Pancreas (tissue), 10 donors: ENCODE measurements around the gene IGDCC3. TPM values are rescaled to one million over a fixed set of nuclear protein-coding genes. Genes with fewer than 3 reads are reported as not detected.

Experiments
- ATAC-seq, 4 donors: fragments of 200-7000 bp; cut with Tn5 transposase; one replicate each; pipeline versions ENCODE4 v1.8.0 to v1.9.1; 2020; ENCODE audit warnings: mild to moderate bottlenecking in 4 of 4, moderate library complexity in 4 of 4
- DNase-seq, 6 donors: peaks; one replicate each; pipeline ENCODE4 v3.0.0-alpha.2; 2020
- FAIRE-seq: peaks from 2 replicates; lab custom pipeline; 2012; peaks lifted over from hg19 to GRCh38; lab: Jason Lieb, UNC
- H3K27ac ChIP-seq, 4 donors: fragments of 200-600 bp; sonication (generic); 1 replicate in 3 of 4; 2 replicates in 1 of 4; pipeline versions ENCODE4 v1.5.0 to v1.8.0; 2020
- H3K27me3 ChIP-seq, 4 donors: fragments of 200-600 bp; one replicate each; pipeline ENCODE4 v1.8.0; 2021
- H3K36me3 ChIP-seq, 3 donors: fragments of 200-600 bp; sonication (generic) in 1 of 3; one replicate each; pipeline versions ENCODE4 v1.5.0 to v1.8.0; 2020 to 2021
- H3K4me1 ChIP-seq, 3 donors: fragments of 200-600 bp; one replicate each; pipeline ENCODE4 v1.8.0; 2021
- H3K4me3 ChIP-seq, 4 donors: fragments of 200-600 bp; sonication (generic) in 2 of 4; one replicate each; pipeline versions ENCODE4 v1.5.0 to v1.8.0; 2020 to 2021
- H3K9me3 ChIP-seq, 4 donors: fragments of 200-600 bp; one replicate each; pipeline ENCODE4 v1.8.0; 2021
- WGBS, 2 donors: extraction: QIAGEN DNeasy Blood & Tissue Kit; methylation state at CpG; one replicate each; pipeline ENCODE4 v1.1.7; 2013; 5-methylcytosine and 5-hydroxymethylcytosine counted together
- intact Hi-C, 3 donors: fragments of 100-400 bp; cut with DNase I; formaldehyde crosslinking; loops; one replicate each; pipeline versions ENCODE4 v1.11.1 to v1.14.2; 2022
- polyA plus RNA-seq, 2 donors: library from polyadenylated mRNA; stranded (reverse); fragments of 200-250 nt; gene quantifications; one replicate each; pipeline ENCODE4 v1.2.3, GENCODE V29; 2013
- total RNA-seq, 6 donors: library from RNA; stranded (reverse); fragmentation: NEBNext Ultra II Directional in 4 of 6; extraction: Animal tissue kit (Norgen Biotek cat#: 25700) in 4 of 6; gene quantifications; one replicate each; pipeline versions ENCODE4 v1.2.1 to v1.2.4, GENCODE V29; 2021 to 2023
- TF ChIP-seq, protein P1 (sequence below), 4 donors: fragments of 200-600 bp; sonication (generic) in 3 of 4; IDR thresholded peaks; one replicate each; pipeline versions ENCODE4 v1.5.0 to v1.8.0; 2021; ENCODE audit warnings: antibody characterized with exemption in 4 of 4
- donor health status: healthy with polysubstance abuse.
- donor health status: DM: no; HTN: no; CAD: no; lungs with moderate emphysema.
- donor health status: DM: no; HTN: no; CAD: no.
- donor health status: control.
- donor health status: control.
- donor health status: Bipolar disorder and iron deficiency.
- donor health status: DM: yes; HTN: yes; CAD: no.
- donor health status: DM: no; HTN: no; CAD: no.
- donor health status: DM: no; HTN: no; CAD: no.
- donor health status: DM: yes; HTN: yes; CAD: no.

The IGDCC3 gene
- total and polyA plus RNA-seq, 8 donors = 0.32 TPM; not detected in 7

DNA sequence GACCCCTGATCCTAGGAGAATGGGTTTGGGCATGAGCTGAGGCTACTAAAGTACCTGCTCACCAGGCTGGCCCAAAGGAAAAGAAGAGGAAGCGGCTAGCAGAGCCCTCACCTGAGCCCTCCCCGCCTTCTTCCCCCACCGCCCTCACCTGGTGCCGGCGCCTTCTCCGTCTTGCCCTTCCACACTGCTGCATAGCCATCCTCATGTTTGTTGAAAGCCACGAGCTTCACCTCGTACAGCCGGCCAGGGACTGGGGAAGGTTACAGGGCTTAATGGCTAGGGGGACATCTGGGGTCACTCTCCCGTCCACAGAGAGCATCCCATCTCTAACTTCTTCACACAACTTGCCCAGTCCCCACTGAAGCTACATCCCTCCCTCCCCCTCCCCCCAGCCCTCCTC lies 13.9 kb upstream of the IGDCC3 start:
- no peaks in the 10 kb centered on the region for H3K4me1 ChIP-seq

DNA sequence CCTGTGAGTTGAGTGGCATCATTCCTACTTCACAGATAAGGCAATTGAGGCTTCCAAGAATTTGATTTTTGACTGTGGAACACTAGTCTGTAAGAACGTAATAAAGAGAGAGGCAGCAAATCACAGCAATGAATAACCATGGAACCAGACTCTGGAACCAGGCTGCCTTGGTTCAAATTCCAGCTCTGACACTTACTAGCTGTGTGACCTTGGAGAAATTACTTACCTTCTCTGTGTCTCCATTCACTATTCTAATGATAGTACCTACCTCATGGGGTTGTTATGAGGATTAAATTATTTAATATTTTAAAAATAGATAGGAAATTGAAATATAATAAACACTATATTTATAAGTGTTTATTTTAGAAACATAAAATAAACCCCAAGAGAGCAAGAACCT lies 12.6 kb upstream of the IGDCC3 start:
- TF ChIP-seq, protein P1, sequence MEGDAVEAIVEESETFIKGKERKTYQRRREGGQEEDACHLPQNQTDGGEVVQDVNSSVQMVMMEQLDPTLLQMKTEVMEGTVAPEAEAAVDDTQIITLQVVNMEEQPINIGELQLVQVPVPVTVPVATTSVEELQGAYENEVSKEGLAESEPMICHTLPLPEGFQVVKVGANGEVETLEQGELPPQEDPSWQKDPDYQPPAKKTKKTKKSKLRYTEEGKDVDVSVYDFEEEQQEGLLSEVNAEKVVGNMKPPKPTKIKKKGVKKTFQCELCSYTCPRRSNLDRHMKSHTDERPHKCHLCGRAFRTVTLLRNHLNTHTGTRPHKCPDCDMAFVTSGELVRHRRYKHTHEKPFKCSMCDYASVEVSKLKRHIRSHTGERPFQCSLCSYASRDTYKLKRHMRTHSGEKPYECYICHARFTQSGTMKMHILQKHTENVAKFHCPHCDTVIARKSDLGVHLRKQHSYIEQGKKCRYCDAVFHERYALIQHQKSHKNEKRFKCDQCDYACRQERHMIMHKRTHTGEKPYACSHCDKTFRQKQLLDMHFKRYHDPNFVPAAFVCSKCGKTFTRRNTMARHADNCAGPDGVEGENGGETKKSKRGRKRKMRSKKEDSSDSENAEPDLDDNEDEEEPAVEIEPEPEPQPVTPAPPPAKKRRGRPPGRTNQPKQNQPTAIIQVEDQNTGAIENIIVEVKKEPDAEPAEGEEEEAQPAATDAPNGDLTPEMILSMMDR (IDR thresholded peaks at IDR 0.05) = no peak
- no peaks in the 10 kb centered on the region for H3K9me3 ChIP-seq
- FAIRE-seq (no peak), ATAC-seq (no peak), DNase-seq (no peak)
- H3K4me1 ChIP-seq = no peaks in the 10 kb centered on the region
- intact Hi-C loops = no loop called here
- no peaks in the 10 kb centered on the region for H3K27me3 ChIP-seq
- H3K4me3 ChIP-seq = no peak overlapping the region
- H3K36me3 ChIP-seq = no peaks in the 10 kb centered on the region
- 64 to 83% methylated on average over 1 of the region's 1 CpG for WGBS, 2 donors
- no peak overlapping the region for H3K27ac ChIP-seq

More for the DNA sequence above, 13.9 kb upstream of the IGDCC3 start:
- TF ChIP-seq, protein P1 (IDR thresholded peaks at IDR 0.05) = no peak
- Histone ChIP-seq H3K36me3 (no peaks in the 10 kb centered on the region), H3K4me3 (no peak overlapping the region), H3K27ac (no peak overlapping the region), H3K9me3 (no peaks in the 10 kb centered on the region), H3K27me3 (no peaks in the 10 kb centered on the region)
- no peak for DNase-seq
- no peak for FAIRE-seq
- intact Hi-C loops = no loop called here
- WGBS, 2 donors = 89 to 92% methylated on average over 10 of the region's 10 CpGs
- no peak for ATAC-seq

DNA sequence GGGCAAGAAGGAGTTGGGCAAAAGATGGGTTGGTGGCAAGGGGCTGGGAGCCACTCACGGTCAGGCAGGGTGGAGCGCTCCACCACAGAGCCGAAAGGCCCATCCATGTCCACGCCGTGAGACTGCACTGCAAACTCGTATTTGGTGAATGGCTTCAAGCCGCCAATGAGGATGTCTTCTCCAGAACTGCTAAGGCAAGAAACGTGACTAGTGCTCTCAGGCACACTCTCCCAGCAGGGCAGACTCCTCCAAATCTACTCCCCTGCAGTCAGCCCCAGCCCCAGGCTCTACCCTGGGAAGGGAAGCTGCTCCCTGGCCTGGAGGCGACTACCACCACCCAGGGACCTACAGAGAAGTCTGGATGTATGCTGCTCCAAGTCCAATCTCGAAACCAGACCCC lies 11.4 kb upstream of the IGDCC3 start:
- ATAC-seq (no peak), DNase-seq (no peak), FAIRE-seq (no peak)
- Histone ChIP-seq H3K4me3 (no peak overlapping the region), H3K36me3 (no peaks in the 10 kb centered on the region), H3K27ac (no peak overlapping the region), H3K27me3 (no peaks in the 10 kb centered on the region), H3K4me1 (no peaks in the 10 kb centered on the region), H3K9me3 (no peaks in the 10 kb centered on the region)
- TF ChIP-seq, protein P1 (IDR thresholded peaks at IDR 0.05) = no peak
- intact Hi-C loops = loop anchor here in 2 of 3 donors (5.0 to 10.0 kb wide), 2 partner anchors 72 to 74 kb away; no protein-coding TSS in a partner anchor
- WGBS, 2 donors = 80 to 89% methylated on average over 10 of the region's 10 CpGs

DNA sequence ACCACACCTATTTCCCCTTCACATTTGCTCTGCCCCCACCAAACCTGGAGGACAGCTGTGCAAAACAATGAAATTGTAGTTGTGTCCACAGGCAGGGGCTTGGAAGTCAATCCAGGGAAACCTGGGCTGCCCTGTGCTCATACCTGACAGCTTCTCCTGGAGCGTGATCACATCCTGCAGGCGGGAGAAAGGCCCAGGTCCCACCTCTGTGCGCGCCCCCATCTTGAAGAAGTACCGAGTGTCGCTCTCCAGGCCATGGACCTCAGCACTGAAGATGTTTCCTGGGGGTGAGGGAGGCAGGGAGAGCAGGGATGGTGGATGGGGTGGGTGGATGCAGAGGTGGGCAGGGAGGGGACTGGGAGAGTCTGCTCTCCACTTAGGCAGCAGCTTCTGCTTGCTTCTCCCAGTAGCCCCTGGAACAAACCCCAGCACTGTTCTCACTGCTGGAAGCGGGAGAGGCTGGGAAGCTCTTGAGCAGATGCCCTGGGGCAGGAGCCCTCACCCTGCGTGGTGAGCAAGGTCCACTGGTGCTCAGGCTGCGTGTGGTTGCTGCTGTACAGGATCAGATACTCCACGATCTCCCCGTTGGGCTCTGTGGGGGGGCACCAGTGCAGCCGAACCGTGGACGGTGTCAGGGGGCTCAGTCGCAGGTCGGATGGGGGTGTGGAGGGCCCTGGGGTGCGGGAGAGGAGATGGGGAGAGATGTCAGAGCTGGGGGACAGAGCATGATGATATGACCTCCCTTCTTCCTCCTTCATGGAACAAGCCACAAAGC lies 10.7 kb upstream of the IGDCC3 start:
- no peaks in the 10 kb centered on the region for H3K36me3 ChIP-seq
- H3K9me3 ChIP-seq = no peaks in the 10 kb centered on the region
- no peaks in the 10 kb centered on the region for H3K4me1 ChIP-seq
- H3K27me3 ChIP-seq = no peaks in the 10 kb centered on the region
- intact Hi-C loops = loop anchor here in 2 of 3 donors (5.0 to 10.0 kb wide), 2 partner anchors 71 to 74 kb away; no protein-coding TSS in a partner anchor
- no peak overlapping the region for H3K27ac ChIP-seq
- WGBS, 2 donors = 76 to 85% methylated on average over 17 of the region's 17 CpGs
- FAIRE-seq (no peak), DNase-seq (no peak), ATAC-seq (no peak)
- TF ChIP-seq, protein P1 (IDR thresholded peaks at IDR 0.05) = no peak
- H3K4me3 ChIP-seq = no peak overlapping the region

DNA sequence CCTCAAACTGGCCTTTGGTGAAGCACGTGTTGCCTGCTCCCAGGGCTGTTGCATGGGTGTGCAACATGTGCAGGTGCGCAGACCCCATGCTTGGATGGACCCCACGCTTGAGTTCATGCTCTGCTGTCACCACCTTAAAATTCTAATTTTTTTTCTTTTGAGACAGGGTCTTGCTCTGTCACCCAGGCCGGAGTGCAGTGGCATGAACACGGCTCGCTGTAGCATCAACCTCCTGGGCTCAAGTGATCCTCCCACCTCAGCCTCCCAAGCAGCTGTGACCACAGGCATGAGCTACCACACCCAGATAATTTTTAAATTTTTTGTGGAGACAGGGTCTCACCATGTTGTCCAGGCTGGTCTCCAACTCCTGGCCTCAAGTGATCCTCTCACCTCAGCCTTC lies 9.1 kb upstream of the IGDCC3 start:
- Histone ChIP-seq H3K4me3 (no peak overlapping the region), H3K27ac (no peak overlapping the region), H3K27me3 (no peaks in the 10 kb centered on the region), H3K36me3 (no peaks in the 10 kb centered on the region), H3K4me1 (no peaks in the 10 kb centered on the region), H3K9me3 (no peaks in the 10 kb centered on the region)
- ATAC-seq (no peak), FAIRE-seq (no peak), DNase-seq (no peak)
- WGBS, 2 donors = 86 to 92% methylated on average over 6 of the region's 6 CpGs
- TF ChIP-seq, protein P1 (IDR thresholded peaks at IDR 0.05) = no peak
- intact Hi-C loops = loop anchor here (2.0 to 10.0 kb wide), 3 partner anchors 70 to 72 kb away; no protein-coding TSS in a partner anchor
